Forelimb muscle (tissue), 1 donor: ENCODE data around the gene DDR1. TPM values are rescaled to one million over a fixed set of nuclear protein-coding genes. Genes with fewer than 3 reads are reported as not detected.
"Not testable (repeated sequence)": the region's sequence is repeated elsewhere in the genome, so short reads cannot be mapped to it uniquely, and the experiment has no call there.

Source experiments
- DNase-seq: peaks from one replicate; pipeline ENCODE4 v3.0.0-alpha.2; 2013; ENCODE audit warnings: low read depth
- polyA plus RNA-seq: library from polyadenylated mRNA; unstranded; fragments of 120-200 nt; gene quantifications from one replicate; pipeline ENCODE4 v1.2.1, GENCODE V29; 2013; ENCODE audit not compliant: insufficient read length

The DDR1 gene
- polyA plus RNA-seq, 1 donor = 65.4 TPM

- DNase-seq = no peak
Measured at GRCh38 chr6:30854285-30855040, 29.9 kb upstream of the DDR1 start.

- no peak for DNase-seq
Measured at GRCh38 chr6:30855429-30856075, 28.8 kb upstream of the DDR1 start.

- DNase-seq = no peak
Measured at GRCh38 chr6:30857112-30857511, 27.2 kb upstream of the DDR1 start.

- DNase-seq = no peak
Measured at GRCh38 chr6:30857549-30857948, 26.8 kb upstream of the DDR1 start.

GRCh38 chr6:30859726-30860125 lies 24.6 kb upstream of the DDR1 start:
- DNase-seq = not testable (repeated sequence)

- DNase-seq = no peak
Measured at GRCh38 chr6:30861257-30862048, 22.9 kb upstream of the DDR1 start.

- no peak for DNase-seq
Measured at GRCh38 chr6:30862156-30862875, 22.0 kb upstream of the DDR1 start.

GRCh38 chr6:30864325-30864724 lies 20.0 kb upstream of the DDR1 start:
- DNase-seq = no peak

GRCh38 chr6:30869241-30869749 lies 15.0 kb upstream of the DDR1 start:
- not testable (repeated sequence) for DNase-seq

GRCh38 chr6:30870546-30870945 lies 13.8 kb upstream of the DDR1 start:
- no peak for DNase-seq

- no peak for DNase-seq
Measured at GRCh38 chr6:30871592-30872183, 12.6 kb upstream of the DDR1 start.

- no peak for DNase-seq
Measured at GRCh38 chr6:30873137-30873640, 11.1 kb upstream of the DDR1 start.

GRCh38 chr6:30873795-30874194 lies 10.5 kb upstream of the DDR1 start:
- not testable (repeated sequence) for DNase-seq

GRCh38 chr6:30875244-30876038 lies 8.9 kb upstream of the DDR1 start:
- DNase-seq = no peak

GRCh38 chr6:30876039-30876730 lies 8.1 kb upstream of the DDR1 start:
- DNase-seq = no peak

- peak; percentile 80 for DNase-seq
Measured at GRCh38 chr6:30877419-30878262, 6.7 kb upstream of the DDR1 start.

GRCh38 chr6:30879684-30880427 lies 4.5 kb upstream of the DDR1 start:
- no peak for DNase-seq

GRCh38 chr6:30880698-30881252 lies 3.5 kb upstream of the DDR1 start:
- no peak for DNase-seq
